SK-N-SH (cell line): ENCODE measurements around the gene MIPOL1. TPM values are rescaled to one million over a fixed set of nuclear protein-coding genes. Genes with fewer than 3 reads are reported as not detected.

Source experiments
- CTCF ChIA-PET: fragments of 300-600, 350-600 bp; formaldehyde crosslinking; extraction: SDS; loops from one replicate; lab custom pipeline; 2021; lab: Yijun Ruan, JAX
- POLR2A ChIA-PET: fragments of 350-600 bp; sonication (Branson Sonifier 250); formaldehyde crosslinking; extraction: SDS; loops from one replicate; lab custom pipeline; 2020; ENCODE audit warnings: antibody characterized with exemption, inconsistent platforms; lab: Yijun Ruan, JAX
- DNase-seq: peaks from one replicate; pipeline ENCODE4 v3.0.0; 2012
- H2AFZ ChIP-seq: fragments of 200-600 bp; sonication (generic); 2 replicates; pipeline ENCODE4 v1.8.1; 2016; ENCODE audit warnings: antibody characterized with exemption, mild to moderate bottlenecking, low read depth
- H3F3A ChIP-seq: fragments of 200-600 bp; sonication (generic); replicated peaks from 2 replicates; pipeline ENCODE3; 2016; ENCODE audit warnings: antibody characterized with exemption, mild to moderate bottlenecking; ENCODE audit not compliant: insufficient read depth
- H3K27ac ChIP-seq, 2 experiments: fragments of 200-500 bp in 1 of 2; fragments of 200-600 bp in 1 of 2; sonication (Bioruptor generic) in 1 of 2; sonication (generic), shearing (Covaris generic) in 1 of 2; 2 replicates each; pipeline versions ENCODE4 v1.5.1 to v1.6.1; 2014 to 2016; ENCODE audit warnings: low read depth in 2 of 2, inconsistent platforms in 1 of 2, low read length in 1 of 2, mild to moderate bottlenecking in 1 of 2, mixed read lengths in 1 of 2
- H3K27me3 ChIP-seq: fragments of 200-600 bp; sonication (generic), shearing (Covaris generic); 2 replicates; pipeline ENCODE4 v1.6.1; 2016; ENCODE audit warnings: mixed run types; ENCODE audit not compliant: insufficient read depth
- H3K36me3 ChIP-seq, 2 experiments: fragments of 200-500 bp in 1 of 2; fragments of 200-600 bp in 1 of 2; sonication (Bioruptor generic) in 1 of 2; sonication (generic) in 1 of 2; replicated peaks in 1 of 2; 2 replicates each; pipeline versions ENCODE3 to v1.5.1; 2014 to 2016; ENCODE audit warnings: low read length in 1 of 2, mild to moderate bottlenecking in 1 of 2; ENCODE audit not compliant: insufficient read depth in 2 of 2, control insufficient read depth in 1 of 2
- H3K4me1 ChIP-seq, 2 experiments: fragments of 200-500 bp in 1 of 2; fragments of 200-600 bp in 1 of 2; sonication (Bioruptor generic) in 1 of 2; sonication (generic), shearing (Covaris generic) in 1 of 2; 2 replicates each; pipeline versions ENCODE4 v1.5.1 to v1.6.1; 2014 to 2016; ENCODE audit warnings: low read depth in 1 of 2, low read length in 1 of 2, mixed run types in 1 of 2; ENCODE audit not compliant: insufficient read depth in 2 of 2, control insufficient read depth in 1 of 2
- H3K4me2 ChIP-seq: fragments of 200-600 bp; sonication (generic), shearing (Covaris generic); 2 replicates; pipeline ENCODE4 v1.6.1; 2017; ENCODE audit warnings: mixed run types
- H3K4me3 ChIP-seq, 2 experiments: fragments of 200-500 bp in 1 of 2; fragments of 200-600 bp in 1 of 2; sonication (Bioruptor generic) in 1 of 2; sonication (generic), shearing (Covaris generic) in 1 of 2; 2 replicates each; pipeline versions ENCODE4 v1.5.1 to v1.8.1; 2014 to 2016; ENCODE audit warnings: low read depth in 2 of 2, inconsistent platforms in 1 of 2, low read length in 1 of 2, mild to moderate bottlenecking in 1 of 2, mixed read lengths in 1 of 2, moderate library complexity in 1 of 2
- H3K79me2 ChIP-seq: fragments of 200-600 bp; sonication (generic); 2 replicates; pipeline ENCODE4 v1.8.1; 2017; ENCODE audit warnings: mild to moderate bottlenecking; ENCODE audit not compliant: insufficient read depth
- H3K9ac ChIP-seq: fragments of 200-600 bp; sonication (generic); 2 replicates; pipeline ENCODE4 v1.6.1; 2017; ENCODE audit warnings: mixed run types
- H3K9me2 ChIP-seq: fragments of 200-600 bp; sonication (generic); 2 replicates; pipeline ENCODE4 v1.6.1; 2017; ENCODE audit warnings: mixed run types
- H3K9me3 ChIP-seq: fragments of 200-600 bp; sonication (generic); 2 replicates; pipeline ENCODE4 v1.6.1; 2017; ENCODE audit warnings: mixed run types, mild to moderate bottlenecking, moderate library complexity
- H4K20me1 ChIP-seq: fragments of 200-600 bp; sonication (generic); 2 replicates; pipeline ENCODE4 v1.6.1; 2017; ENCODE audit warnings: mild to moderate bottlenecking, mixed run types; ENCODE audit not compliant: insufficient read depth
- ELF1 ChIP-seq: IDR thresholded peaks from 2 replicates; pipeline ENCODE4 v1.4.0; 2012
- GATA2 ChIP-seq: sonication (generic); formaldehyde crosslinking; IDR thresholded peaks from 2 replicates; pipeline ENCODE4 v1.5.0; 2020; ENCODE audit warnings: mild to moderate bottlenecking, missing genetic modification reagents
- NFIC ChIP-seq: IDR thresholded peaks from 2 replicates; pipeline ENCODE4 v1.4.0; 2012; ENCODE audit warnings: borderline replicate concordance
- RAD21 ChIP-seq: IDR thresholded peaks from 2 replicates; pipeline ENCODE4 v1.6.1; 2012; ENCODE audit warnings: mild to moderate bottlenecking, low read length
- RCOR1 ChIP-seq: fragments of 150-350 bp; IDR thresholded peaks from 2 replicates; pipeline ENCODE4 v1.6.1; 2017; ENCODE audit warnings: antibody characterized with exemption, low read length
- TEAD4 ChIP-seq: IDR thresholded peaks from 2 replicates; pipeline ENCODE4 v1.4.0; 2012; ENCODE audit warnings: mild to moderate bottlenecking, borderline replicate concordance; ENCODE audit not compliant: insufficient read depth
- YY1 ChIP-seq: IDR thresholded peaks from 2 replicates; pipeline ENCODE4 v1.4.0; 2012; ENCODE audit warnings: low read depth, mild to moderate bottlenecking
- WGBS: methylation state at CpG from one replicate; pipeline ENCODE4 v1.1.6; 2017; ENCODE audit warnings: low lambda C conversion rate; 5-methylcytosine and 5-hydroxymethylcytosine counted together
- polyA plus RNA-seq, 3 experiments: library from polyadenylated mRNA; depleted of rRNA; stranded (reverse); fragments of >200 nt; gene quantifications; 2 replicates each; pipeline ENCODE4 v1.2.3, GENCODE V29; 2012
- TF ChIP-seq, protein P1 (sequence below): IDR thresholded peaks from 2 replicates; pipeline ENCODE4 v1.4.0; 2012; ENCODE audit warnings: low read depth, borderline replicate concordance
- TF ChIP-seq, protein P2 (sequence below): fragments of 150-350 bp; IDR thresholded peaks from 2 replicates; pipeline ENCODE4 v1.6.1; 2016; ENCODE audit warnings: mild to moderate bottlenecking, low read depth, low read length
- TF ChIP-seq, protein P3 (sequence below): IDR thresholded peaks from 2 replicates; pipeline ENCODE4 v1.4.0; 2012; ENCODE audit warnings: low read depth, borderline replicate concordance

Gene MIPOL1
- polyA plus RNA-seq, 1 of the 3 experiments (the other 2 are of a cell fraction) = 0.23 TPM

DNA sequence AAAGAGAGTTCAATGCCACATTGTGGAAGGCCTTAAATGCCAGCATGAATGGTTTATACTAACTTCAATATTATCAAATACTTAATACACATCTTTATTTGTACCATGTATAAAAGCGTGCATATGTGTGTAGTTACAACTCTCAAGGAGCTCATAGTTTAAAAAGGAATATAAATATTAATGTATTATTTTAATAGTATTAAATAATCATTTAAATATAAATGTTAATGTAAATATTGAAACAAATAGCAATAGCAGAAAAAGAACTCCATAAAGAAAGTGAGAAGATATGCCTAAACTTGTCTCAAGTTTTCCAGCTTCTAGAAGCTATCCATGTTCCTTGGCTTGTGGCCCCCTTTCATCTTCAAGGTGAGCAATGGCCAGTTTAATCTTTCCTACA, 215.3 kb downstream of the MIPOL1 start:
- Histone ChIP-seq H3K36me3 (no peaks in the 10 kb centered on the region), H3K4me2 (no peak overlapping the region), H3K27me3 (no peaks in the 10 kb centered on the region), H3K4me1 (no peaks in the 10 kb centered on the region), H3K9me2 (no peaks in the 10 kb centered on the region), H4K20me1 (no peaks in the 10 kb centered on the region), H3K27ac (no peak overlapping the region), H3F3A (no peaks in the 10 kb centered on the region), H3K4me3 (no peak overlapping the region), H3K79me2 (no peaks in the 10 kb centered on the region), H3K9ac (no peak overlapping the region), H2AFZ (no peak overlapping the region)
- CTCF ChIA-PET = no interaction called here
- DNase-seq = no peak
- POLR2A ChIA-PET = no interaction called here
- no peak for TF ChIP-seq RCOR1
- TF ChIP-seq, all 33 proteins: peak for 0
- H3K9me3 ChIP-seq = no peaks in the 10 kb centered on the region
- 27% methylated on average over 1 of the region's 1 CpG for WGBS

DNA sequence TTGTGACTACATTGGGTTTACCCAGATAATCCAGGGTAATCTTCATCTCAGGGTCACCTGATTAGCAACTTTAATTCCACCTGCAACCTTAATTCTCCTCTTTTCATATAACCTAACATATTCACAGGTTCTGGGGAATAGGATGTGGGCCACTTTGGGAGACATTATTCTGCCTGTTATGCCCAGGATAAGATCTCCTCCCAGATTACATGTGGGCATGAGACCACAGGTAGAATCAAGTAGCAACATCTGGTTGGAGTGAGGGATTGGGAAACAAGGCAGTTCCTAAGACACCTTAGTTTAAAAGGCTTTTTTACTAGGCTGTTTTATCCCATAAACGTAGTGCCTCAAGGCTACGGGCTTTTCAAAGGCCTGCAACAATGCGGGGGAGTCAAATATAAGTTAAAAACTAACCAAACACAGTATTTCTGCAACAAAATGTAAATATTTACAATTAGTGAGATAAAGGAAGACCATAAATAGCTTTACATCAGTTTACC, 215.8 kb downstream of the MIPOL1 start:
- 36% methylated on average over 3 of the region's 3 CpGs for WGBS

DNA sequence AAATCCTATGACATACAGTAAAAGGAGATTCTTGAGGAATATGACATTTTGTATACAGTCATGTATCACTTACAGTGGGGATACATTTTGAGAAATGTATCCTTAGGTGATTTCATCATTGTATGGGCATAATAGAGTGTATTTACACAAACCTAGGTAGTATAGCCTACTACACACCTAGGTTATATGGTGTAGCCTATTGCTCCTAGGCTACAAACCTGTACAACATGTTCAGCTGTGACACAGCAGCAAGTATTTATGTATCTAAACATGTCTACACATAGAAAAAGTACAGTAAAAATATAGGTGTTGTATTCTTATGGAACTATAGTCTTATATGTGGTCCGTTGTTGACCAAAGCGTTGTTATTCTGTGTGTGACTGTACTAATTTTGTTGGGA, 218.5 kb downstream of the MIPOL1 start:
- H3K4me3 ChIP-seq = no peak overlapping the region
- POLR2A ChIA-PET = no interaction called here
- CTCF ChIA-PET = no interaction called here

More for the DNA sequence above, 215.8 kb downstream of the MIPOL1 start:
- TF ChIP-seq YY1 = no peak
- TF ChIP-seq RAD21 = no peak
- TF ChIP-seq, protein P1, sequence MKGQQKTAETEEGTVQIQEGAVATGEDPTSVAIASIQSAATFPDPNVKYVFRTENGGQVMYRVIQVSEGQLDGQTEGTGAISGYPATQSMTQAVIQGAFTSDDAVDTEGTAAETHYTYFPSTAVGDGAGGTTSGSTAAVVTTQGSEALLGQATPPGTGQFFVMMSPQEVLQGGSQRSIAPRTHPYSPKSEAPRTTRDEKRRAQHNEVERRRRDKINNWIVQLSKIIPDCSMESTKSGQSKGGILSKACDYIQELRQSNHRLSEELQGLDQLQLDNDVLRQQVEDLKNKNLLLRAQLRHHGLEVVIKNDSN = no peak
- no peak for TF ChIP-seq GATA2
- no peaks in the 10 kb centered on the region for H3K9me3 ChIP-seq
- H3K4me3 ChIP-seq = no peak overlapping the region
- no peak overlapping the region for H3K4me2 ChIP-seq
- no peaks in the 10 kb centered on the region for H3K9me2 ChIP-seq
- H2AFZ ChIP-seq = no peak overlapping the region
- H4K20me1 ChIP-seq = no peaks in the 10 kb centered on the region
- no peak for DNase-seq
- POLR2A ChIA-PET = no interaction called here
- no peak overlapping the region for H3K9ac ChIP-seq
- CTCF ChIA-PET = no interaction called here
- H3F3A ChIP-seq = no peaks in the 10 kb centered on the region
- H3K79me2 ChIP-seq = no peaks in the 10 kb centered on the region
- H3K4me1 ChIP-seq = no peaks in the 10 kb centered on the region
- no peaks in the 10 kb centered on the region for H3K36me3 ChIP-seq
- H3K27me3 ChIP-seq = no peaks in the 10 kb centered on the region
- no peak overlapping the region for H3K27ac ChIP-seq

More for the DNA sequence above, 218.5 kb downstream of the MIPOL1 start:
- no peak overlapping the region for H3K9ac ChIP-seq
- H3F3A ChIP-seq = no peaks in the 10 kb centered on the region
- H4K20me1 ChIP-seq = no peaks in the 10 kb centered on the region
- TF ChIP-seq ELF1 = no peak
- TF ChIP-seq YY1 = no peak
- TF ChIP-seq TEAD4 = no peak
- TF ChIP-seq, protein P2, sequence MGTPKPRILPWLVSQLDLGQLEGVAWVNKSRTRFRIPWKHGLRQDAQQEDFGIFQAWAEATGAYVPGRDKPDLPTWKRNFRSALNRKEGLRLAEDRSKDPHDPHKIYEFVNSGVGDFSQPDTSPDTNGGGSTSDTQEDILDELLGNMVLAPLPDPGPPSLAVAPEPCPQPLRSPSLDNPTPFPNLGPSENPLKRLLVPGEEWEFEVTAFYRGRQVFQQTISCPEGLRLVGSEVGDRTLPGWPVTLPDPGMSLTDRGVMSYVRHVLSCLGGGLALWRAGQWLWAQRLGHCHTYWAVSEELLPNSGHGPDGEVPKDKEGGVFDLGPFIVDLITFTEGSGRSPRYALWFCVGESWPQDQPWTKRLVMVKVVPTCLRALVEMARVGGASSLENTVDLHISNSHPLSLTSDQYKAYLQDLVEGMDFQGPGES = no peak
- TF ChIP-seq, protein P3, sequence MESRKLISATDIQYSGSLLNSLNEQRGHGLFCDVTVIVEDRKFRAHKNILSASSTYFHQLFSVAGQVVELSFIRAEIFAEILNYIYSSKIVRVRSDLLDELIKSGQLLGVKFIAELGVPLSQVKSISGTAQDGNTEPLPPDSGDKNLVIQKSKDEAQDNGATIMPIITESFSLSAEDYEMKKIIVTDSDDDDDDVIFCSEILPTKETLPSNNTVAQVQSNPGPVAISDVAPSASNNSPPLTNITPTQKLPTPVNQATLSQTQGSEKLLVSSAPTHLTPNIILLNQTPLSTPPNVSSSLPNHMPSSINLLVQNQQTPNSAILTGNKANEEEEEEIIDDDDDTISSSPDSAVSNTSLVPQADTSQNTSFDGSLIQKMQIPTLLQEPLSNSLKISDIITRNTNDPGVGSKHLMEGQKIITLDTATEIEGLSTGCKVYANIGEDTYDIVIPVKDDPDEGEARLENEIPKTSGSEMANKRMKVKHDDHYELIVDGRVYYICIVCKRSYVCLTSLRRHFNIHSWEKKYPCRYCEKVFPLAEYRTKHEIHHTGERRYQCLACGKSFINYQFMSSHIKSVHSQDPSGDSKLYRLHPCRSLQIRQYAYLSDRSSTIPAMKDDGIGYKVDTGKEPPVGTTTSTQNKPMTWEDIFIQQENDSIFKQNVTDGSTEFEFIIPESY = no peak
- TF ChIP-seq NFIC = no peak
- no peaks in the 10 kb centered on the region for H3K36me3 ChIP-seq
- H3K9me2 ChIP-seq = no peaks in the 10 kb centered on the region
- H3K27me3 ChIP-seq = no peaks in the 10 kb centered on the region
- DNase-seq = no peak
- H3K27ac ChIP-seq = no peak overlapping the region
- no peaks in the 10 kb centered on the region for H3K9me3 ChIP-seq
- no peak overlapping the region for H2AFZ ChIP-seq
- 46% methylated on average over 2 of the region's 2 CpGs for WGBS
- H3K4me1 ChIP-seq = no peaks in the 10 kb centered on the region
- no peak overlapping the region for H3K4me2 ChIP-seq
- no peaks in the 10 kb centered on the region for H3K79me2 ChIP-seq
